Occipital lobe (tissue), 2 donors: Measurements from ENCODE around the gene EML5. TPM values are rescaled to one million over a fixed set of nuclear protein-coding genes. Genes with fewer than 3 reads are reported as not detected.
A peak's percentile ranks its signal among the peaks of the same experiment; 100 is the strongest.
"Not testable (repeated sequence)": the region's sequence is repeated elsewhere in the genome, so short reads cannot be mapped to it uniquely, and the experiment has no call there.

Source experiments
- DNase-seq: peaks from one replicate; lab custom pipeline; 2025; lab: John Stamatoyannopoulos, UW
- total RNA-seq: library from RNA; depleted of rRNA; stranded (reverse); fragments of >200 nt; gene quantifications from one replicate; pipeline ENCODE4 v1.2.3, GENCODE V29; 2014

The EML5 gene
- 30.3 TPM for total RNA-seq

DNA sequence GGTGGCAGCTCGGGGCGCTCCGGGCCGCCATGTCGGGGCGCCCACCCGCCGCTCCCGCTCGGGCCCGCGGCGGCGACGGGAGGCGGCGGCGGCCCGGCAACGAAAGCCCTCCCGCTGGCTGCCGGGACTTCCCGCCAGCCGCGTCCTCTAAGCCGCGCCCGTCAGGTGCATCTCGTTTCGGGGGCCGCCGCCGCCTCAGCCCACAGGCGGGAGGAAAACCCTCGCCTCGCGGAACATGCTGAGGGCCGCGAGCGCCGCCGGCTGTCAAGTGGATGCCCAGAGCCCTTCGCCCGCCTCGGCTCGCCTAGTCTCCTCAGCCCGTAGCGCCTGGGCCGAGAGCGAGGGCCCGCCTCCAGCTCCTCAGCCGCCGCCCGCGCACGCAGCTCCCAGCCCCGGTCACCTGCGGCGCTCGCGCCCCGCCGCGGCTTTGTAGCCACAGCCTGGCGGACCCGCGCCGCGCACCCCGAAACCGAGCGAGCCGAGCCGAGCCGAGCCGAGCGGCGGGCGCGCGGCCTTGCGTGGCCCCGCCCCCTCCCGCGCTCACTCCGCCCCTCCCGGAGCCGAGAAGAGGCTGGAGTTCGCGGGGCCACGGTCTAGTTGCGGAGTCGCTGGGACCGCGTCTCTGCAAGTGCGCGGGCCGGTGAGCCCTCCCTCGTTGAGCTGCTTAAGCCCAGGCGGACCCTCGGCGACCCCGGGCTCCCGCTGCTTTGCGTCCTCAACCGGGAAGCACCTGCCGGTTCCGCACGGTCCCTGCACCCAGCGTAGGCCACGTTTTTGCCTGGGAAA, at the start of gene EML5:
Gene EML5 (minus strand): TSS at position 481 of the 786 bp plus-strand sequence. CDS start 450 bp downstream, at position 31.
- peak; percentile 81 for DNase-seq

DNA sequence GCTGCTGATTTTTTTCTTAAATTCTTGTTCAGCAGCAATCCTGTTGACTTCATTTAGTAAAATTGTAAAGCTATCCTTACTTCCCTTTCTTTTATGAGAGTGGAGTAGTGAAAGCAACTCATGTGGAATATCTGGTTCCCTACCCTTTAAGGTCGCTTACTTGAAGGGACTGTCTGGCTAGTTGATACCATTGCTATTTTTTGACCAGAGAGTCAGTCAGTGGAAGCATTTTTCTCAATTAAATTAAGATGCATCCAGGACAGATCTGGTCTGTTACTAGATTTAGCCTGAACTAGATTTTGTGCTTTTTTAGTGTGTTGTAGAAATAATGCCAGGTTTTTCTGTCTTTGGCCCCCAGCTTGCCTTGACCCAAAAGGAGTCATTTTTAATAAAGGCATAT, 49.7 kb upstream of the EML5 start:
- no peak for DNase-seq

DNA sequence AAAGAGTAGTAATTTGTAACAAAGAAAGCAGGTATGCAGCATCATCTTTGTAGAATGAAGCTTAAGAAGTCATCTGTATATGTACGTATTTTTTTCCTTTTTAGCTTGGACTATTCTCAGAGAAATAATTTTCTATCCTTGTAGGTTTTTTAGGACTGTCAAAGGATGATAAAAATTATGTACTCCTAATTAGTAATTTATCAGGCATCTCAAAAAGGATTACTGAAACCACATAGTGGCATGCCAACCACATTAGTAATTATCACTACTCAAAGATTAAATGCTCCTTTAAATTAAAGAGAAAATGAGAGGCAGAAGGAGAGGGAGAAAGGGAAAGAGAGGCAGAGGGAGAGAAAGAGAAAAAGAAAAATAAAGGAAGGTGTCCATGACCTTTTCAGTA, 49.0 kb upstream of the EML5 start:
- no peak for DNase-seq

DNA sequence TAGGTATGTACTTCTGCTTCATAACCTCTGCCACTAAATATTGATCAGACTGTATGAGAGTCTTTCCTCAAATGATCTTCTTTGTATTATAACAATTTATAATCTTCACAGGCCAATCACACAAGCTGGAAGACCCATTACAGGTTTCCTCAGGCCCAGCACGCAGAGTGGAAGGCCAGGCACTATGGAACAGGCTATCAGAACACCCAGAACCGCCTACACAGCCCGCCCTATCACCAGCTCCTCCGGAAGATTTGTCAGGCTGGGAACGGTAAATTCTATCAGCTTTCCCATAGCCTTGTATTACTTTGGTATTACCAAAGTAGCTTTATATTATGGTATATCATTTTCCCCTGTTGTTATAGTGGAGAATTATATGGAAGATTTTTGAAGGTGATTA, 48.2 kb upstream of the EML5 start:
- no peak for DNase-seq

DNA sequence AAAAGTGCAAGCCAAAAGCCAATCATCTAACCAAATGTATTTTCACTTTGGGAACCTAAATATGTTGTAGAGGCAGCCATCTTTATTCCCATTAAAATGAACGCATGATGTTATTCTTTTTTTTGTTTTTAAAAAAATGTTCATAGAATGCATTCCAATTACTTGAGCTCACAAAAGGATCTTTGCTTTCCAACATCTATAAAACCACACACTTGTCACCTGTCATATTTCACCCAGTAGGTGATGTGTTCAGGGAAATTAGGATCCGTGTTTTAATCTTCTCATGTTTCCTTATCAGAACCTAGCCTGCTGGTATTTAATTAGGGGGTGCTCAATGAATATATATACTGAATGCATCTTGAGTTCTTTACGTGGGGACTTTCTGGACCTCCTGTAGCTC, 45.3 kb upstream of the EML5 start:
- no peak for DNase-seq

DNA sequence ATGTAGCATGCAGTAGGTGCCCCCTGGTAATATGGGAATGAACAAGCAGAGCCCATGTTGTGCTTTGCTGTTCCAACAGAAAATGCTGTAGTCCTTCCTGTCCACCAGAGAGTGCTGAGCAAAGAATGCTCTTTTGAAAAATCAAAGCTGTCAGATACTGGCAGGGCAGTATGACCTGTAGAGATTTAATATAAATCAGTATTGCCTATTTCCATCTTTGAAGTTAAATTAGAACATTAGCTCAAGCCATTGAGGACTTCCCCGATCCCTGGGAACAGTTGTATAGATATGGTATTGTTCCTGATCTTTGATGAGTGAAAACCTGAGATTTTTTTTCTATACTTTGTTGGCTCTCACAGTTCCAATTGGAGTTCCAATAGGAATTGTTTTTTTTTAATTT, 44.7 kb upstream of the EML5 start:
- DNase-seq, result no peak

DNA sequence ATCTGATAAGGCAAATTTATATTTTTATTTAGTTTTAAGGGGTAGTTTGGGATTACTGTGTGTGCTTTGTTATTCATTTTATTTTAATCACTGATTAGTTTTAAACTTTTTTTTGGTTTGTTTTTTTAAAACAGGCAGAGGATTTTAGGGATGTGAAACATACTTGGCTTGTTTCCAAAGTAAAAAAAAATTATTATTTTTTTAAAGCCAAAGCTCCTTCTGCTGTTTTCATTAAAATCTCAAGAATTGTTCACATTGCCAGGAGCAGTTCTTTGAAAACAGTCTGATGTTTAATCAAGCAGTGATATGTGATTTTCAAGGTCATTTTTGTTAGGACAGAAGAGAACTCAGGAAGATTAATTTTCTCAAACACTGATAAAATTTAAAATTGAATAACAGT, 42.9 kb upstream of the EML5 start:
- DNase-seq, result no peak

DNA sequence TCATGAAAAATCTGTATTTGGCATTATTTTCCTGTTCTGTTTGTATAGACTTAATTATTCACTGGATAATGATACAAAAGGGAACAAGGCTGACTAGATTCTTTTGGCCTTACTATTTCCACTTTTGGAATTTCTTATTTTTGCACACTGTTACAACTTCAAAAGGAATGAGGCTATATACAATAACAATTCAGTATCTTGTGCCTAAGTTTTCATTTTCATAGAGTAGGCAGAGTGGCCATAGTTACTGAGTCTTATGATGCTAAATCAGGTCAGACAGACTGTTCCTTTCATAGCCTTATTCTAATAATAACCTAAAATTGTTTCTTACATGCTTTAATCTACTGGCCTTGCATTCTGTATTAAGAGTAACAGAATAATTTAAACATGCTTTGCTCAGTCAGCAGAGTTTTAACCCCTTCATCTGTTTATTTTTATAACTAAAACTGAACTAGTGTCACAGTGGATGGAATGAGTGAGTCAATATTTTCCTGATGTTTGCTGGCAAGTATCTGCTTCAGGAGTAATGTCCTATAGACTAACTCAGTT, 42.2 kb upstream of the EML5 start:
- DNase-seq, result no peak

DNA sequence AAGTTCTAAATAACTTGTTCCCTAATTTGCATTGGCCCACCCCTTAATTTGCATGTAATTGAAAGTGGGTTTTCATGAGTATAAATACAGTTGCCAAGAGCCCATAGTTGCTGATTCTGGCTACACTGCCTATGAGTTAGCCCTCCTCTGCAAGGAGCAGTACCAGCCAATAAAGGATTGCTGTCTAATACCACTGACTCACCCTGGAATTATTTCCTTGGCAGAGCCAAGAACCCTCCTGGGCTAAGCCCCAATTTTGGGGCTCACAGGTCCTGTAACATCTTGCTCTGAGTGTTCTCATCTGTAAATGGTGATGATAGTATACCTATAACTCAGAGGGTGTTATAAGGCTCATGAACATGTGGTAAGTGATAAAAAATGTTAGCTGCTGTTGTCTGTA, 38.5 kb upstream of the EML5 start:
- no peak for DNase-seq

DNA sequence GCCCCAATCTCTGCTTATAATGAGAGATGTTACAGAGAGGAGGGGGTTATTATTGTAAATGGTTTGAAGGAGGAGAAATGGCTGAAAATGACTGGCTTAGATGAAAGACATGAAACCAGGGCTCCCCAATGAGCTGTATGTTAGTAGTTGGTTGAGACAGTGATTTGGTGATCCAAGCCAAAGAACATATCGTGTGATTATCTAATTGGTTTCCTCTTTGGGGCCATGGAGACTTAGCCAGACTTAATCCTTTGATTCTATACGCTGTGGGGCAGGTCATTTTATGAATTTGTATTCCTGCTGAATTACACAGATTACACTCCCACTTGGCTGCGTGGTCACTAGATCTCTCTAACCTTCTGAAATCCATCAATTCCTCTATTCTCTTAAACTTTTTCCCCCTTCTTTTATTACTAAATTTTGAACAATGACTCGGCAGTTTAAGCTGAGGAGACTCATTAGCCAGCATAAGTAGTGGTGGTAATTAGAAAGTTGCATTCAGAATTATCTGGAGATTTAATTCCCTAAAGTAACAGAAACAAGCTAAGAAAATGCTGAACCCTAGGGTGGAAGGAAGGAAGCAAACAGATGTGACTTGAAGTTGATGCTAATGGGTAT, 37.0 kb upstream of the EML5 start:
- no peak for DNase-seq

DNA sequence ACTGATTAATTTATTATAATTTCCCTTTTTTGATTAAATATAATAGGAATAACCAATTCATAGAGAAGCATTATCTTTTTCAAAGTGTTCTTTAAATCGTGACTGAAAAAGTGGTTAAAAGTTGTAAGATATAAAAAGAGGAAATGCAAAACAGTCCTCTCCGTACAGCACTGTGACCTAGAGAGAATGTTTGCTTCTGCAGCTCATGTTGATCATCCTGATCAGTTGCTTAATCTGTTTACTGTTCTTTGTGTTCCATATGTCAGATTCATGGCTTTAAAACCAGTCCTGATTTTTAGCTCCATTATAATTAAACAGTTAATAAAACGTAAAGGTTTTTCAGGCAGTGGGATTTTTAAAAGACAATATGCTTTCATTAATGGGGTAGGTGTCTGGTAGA, 36.4 kb upstream of the EML5 start:
- no peak for DNase-seq

DNA sequence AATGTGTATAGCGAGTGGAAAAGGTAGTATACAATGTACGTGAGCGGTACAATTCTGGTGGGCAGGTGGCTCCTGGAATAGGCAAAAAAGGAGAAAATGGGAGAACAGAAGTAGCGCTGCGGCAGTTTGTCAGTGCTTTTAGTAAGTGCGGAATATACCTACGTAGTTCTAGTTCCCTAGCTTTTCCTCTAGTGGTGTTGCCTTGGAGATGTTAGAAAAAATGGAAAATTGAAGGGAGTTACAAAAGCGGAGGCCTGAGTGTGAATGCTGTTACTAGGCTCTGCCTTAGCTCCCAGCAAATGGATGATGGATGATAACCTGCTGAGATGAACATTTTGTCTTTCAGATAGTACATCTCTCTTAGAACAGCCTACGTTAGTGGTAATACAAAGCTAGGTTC, 32.8 kb upstream of the EML5 start:
- DNase-seq, result no peak

DNA sequence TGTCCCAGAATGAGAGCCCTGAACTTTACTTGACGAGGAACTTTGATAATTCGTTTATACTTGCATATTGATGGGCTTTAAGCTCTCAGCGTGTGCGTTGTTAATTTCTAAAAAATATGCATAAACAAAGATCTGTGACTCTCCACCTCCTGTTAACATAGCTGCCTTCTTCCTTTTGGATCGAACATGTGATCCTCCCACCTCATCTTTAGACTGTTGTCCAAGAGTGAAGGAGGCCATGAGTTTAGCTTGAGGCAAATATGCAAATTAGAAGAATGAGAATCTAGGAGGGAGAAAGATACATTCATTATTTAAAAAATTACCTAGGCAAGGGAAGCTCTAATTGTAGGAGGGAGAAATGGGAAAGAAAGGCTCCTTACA, 32.3 kb upstream of the EML5 start:
- DNase-seq, result no peak

DNA sequence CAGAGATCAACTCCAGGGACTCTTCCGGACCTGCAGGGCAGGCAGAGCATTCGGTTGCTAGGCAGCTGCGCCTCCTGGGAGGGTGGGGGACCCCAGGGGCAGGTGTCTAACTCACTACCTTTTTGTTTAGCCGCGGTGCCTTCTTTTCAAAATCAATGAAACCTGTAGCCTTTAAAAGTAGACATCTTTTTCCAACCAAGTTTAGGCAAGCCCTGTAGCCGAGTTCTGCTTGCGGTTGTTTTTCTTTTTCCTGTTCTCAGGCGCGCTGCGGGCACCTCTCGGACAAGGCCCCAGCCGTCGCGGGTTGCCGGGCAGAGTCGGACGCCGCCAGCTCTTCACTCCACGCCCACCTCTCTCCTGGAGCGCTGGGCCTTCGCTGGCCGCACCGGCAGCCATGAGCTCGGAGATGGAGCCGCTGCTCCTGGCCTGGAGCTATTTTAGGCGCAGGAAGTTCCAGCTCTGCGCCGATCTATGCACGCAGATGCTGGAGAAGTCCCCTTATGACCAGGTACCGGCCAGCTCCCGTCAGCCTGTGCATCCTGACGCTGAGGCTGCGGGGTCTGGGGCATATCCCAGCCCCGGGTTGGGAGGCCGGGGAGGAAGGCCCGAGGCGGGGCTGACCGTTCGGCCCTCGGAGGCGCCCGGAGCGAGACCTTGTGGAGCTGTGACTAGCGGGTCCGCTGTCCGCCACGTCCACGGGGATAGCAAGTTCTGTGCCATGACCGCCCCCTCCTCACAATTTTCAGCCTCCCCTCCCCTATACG, 31.7 kb upstream of the EML5 start, which contains the start of gene TTC8:
Gene TTC8 (plus strand): TSS at position 338 of the 764 bp plus-strand sequence. CDS start 57 bp downstream, at position 395.
- DNase-seq, result peak; percentile 84

DNA sequence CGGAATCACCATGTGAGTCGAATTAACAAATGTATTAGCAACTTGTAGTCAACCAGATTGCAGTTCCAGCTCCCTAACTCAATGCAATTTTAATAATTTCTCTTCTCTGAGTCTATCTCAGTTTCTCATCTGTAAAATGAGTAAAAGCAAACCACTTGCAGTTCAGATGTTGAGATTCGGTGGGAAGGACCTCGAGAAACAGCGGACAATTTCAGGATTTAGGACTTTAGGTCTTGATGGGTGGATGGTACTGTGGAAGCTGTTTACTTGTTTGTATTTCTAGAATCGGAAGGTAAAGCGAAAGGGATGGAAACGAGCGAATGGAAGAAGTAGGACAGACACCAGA, 31.2 kb upstream of the EML5 start:
- no peak for DNase-seq

DNA sequence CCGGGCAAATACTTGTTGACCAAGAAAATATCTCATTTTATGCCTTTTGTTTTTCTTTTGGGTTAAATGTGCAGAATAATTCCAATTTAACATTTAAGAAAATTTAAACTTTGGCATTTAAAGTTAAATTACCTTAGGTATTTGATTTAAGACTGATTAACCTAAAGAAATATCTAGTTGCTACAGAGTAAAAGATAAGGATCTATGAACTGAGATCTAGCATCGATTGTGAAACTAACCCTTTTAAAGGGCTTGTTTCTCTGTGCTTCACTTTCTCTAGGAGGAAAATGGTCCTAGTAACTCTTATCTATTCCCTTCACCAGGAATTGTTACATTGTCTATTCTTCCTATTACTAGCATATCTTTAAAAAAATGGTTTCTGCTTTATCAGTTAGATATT, 29.1 kb upstream of the EML5 start:
- no peak for DNase-seq

DNA sequence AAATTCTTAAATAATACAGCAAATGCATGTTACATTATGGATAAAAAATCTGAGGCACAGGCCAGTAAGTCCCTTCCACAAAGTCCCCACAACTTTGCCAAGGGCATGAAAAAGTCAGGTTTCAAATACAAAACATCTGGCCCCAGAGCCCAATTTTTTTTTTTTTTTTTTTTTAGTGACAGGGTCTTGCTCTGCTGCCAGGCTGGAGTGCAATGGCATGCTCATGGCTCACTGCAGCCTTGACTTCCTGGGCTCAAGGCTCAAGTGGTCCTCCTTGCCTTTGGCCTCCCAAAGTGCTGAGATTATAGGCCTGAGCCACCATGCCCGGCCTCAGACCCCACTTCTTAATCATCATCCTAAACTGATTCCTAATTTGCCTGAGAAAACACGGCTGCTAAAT, 28.6 kb upstream of the EML5 start:
- no peak for DNase-seq

DNA sequence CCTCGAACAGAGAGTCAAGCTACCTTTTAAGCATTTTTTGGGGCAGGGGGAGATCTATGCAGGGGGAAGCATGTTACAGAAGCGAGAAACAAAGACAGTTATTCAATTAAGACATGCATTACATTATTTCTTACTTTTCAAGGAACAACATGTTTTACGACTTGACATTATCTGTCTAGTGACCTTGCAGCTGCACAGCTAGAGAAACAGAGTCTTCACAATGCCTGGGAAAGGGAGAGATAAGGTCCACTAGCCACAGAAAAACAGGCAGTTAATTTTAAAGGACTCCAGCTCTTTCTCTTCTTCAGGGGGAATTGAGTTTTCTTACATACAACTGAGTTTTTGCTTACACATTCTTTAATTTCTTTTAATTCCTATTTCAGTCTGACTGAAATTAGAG, 26.9 kb upstream of the EML5 start:
- DNase-seq, result not testable (repeated sequence)

DNA sequence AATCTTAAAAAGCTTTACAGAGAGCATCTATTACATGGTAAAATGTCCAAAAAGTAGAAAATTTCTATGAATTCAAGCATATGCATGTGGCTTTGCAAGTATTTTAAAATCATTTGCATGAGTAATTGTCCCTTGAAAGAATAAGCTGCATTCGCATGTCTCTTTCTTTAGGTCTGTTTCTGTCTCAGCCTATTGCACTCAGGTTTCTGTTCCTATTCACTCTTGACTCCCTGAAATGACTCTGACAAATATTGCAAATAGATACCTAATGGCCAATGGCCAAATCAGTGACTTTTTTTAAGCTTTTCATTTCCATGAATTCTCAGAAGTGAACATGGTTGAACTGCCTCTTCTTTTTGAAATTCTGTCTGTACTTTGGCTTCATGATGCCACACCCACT, 25.3 kb upstream of the EML5 start:
- no peak for DNase-seq

DNA sequence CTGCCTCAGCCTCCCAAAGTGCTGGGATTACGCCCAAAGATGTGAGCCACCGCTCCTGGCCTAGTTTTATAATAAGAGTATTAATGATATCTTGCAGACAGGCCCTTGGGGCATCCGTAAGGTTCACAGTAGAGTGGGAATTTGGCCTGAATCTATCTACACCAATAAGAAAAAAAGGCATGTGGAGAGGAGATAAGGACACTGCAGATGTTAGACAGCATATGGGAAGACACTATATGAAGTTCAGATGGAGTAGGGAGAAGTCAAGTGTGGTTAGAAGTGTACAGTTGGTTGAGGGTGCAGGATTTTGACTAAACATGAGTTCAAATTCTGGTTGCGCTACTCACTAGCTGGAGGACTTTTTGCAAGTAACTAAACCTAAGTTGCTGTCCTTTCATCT, 23.2 kb upstream of the EML5 start:
- no peak for DNase-seq

DNA sequence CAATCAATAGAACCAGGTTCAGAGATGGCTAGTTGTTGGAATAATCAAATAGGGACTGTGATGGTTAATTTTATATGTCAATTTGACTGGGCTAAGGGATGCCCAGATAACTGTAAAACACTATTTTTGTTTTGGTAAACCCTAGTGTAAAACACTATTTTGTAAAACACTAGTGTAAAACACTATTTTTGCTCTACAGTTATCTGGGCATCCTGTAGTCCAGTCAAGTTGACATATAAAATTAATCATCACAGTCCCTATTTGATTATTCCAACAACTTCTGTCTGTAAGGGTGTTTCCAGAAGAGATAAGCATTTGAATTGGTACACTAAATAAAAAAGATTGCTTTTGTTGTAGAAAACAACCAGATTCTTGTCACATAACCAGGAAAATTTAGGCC, 15.6 kb upstream of the EML5 start:
- no peak for DNase-seq

DNA sequence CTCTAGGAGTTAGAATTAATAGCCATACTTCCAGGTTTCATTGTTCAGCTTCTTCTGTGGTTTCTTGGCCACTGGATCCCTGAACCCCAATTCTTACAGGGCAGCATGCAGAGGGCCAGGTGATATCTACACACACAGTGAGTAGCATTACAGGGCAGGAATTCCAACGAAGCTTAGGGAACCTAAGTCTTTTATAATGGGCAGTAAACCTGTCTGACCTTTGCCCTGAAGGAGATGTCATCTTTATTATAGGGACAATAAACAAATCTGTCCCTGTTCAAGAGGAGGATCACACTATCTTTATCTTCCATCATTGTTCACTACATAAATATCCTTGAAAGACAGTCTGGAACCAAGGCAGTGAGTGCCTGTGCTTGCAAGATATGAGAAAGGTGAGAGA, 11.7 kb upstream of the EML5 start:
- no peak for DNase-seq
